IMR-90 (cell line): ENCODE data around the gene TTC39C.

Source experiments
- CEBPB ChIP-seq: IDR thresholded peaks from 2 replicates; pipeline ENCODE4 v1.6.1; 2012; ENCODE audit warnings: low read depth, low read length, improper control_type of control experiment
- CHD1 ChIP-seq: IDR thresholded peaks from 2 replicates; pipeline ENCODE4 v1.6.1; 2012; ENCODE audit warnings: low read depth, low read length, improper control_type of control experiment
- CTCF ChIP-seq: conservative IDR thresholded peaks from 2 replicates; pipeline ENCODE4 v1.5.1; 2012; ENCODE audit warnings: mild to moderate bottlenecking, low read depth, low read length, improper control_type of control experiment
- ELK1 ChIP-seq: fragments of 150-350 bp; IDR thresholded peaks from 2 replicates; pipeline ENCODE4 v1.6.1; 2016; ENCODE audit warnings: low read depth, mild to moderate bottlenecking, low read length, moderate library complexity, borderline replicate concordance
- FOS ChIP-seq: fragments of 150-350 bp; IDR thresholded peaks from 2 replicates; pipeline ENCODE4 v1.6.1; 2016; ENCODE audit warnings: low read depth, low read length
- MXI1 ChIP-seq: IDR thresholded peaks from 2 replicates; pipeline ENCODE4 v1.6.1; 2012; ENCODE audit warnings: low read depth, mild to moderate bottlenecking, low read length, moderate library complexity, borderline replicate concordance
- NFE2L2 ChIP-seq: fragments of 150-350 bp; IDR thresholded peaks from 2 replicates; pipeline ENCODE4 v1.6.1; 2016; ENCODE audit warnings: low read depth, mild to moderate bottlenecking, low read length
- POLR2A ChIP-seq: IDR thresholded peaks from 2 replicates; pipeline ENCODE4 v1.6.1; 2012; ENCODE audit warnings: mild to moderate bottlenecking, low read depth, low read length
- RAD21 ChIP-seq: IDR thresholded peaks from 2 replicates; pipeline ENCODE4 v1.6.1; 2012; ENCODE audit warnings: low read length, improper control_type of control experiment
- RCOR1 ChIP-seq: IDR thresholded peaks from 2 replicates; pipeline ENCODE4 v1.6.1; 2012; ENCODE audit warnings: mild to moderate bottlenecking, low read length, improper control_type of control experiment; ENCODE audit not compliant: insufficient replicate concordance
- RFX5 ChIP-seq: IDR thresholded peaks from 2 replicates; pipeline ENCODE4 v1.8.0; 2012; ENCODE audit warnings: low read depth, mild to moderate bottlenecking, low read length, moderate library complexity
- TF ChIP-seq, protein P1 (sequence below): fragments of 150-350 bp; IDR thresholded peaks from 2 replicates; pipeline ENCODE4 v1.6.1; 2017; ENCODE audit warnings: mild to moderate bottlenecking, antibody characterized with exemption, low read length, low read depth

- TF ChIP-seq CEBPB, result no peak
- TF ChIP-seq CTCF, result no peak
- no peak for TF ChIP-seq RFX5
- no peak for TF ChIP-seq CHD1
- TF ChIP-seq POLR2A, result no peak
- no peak for TF ChIP-seq RCOR1
- TF ChIP-seq RAD21, result no peak
- TF ChIP-seq NFE2L2, result no peak
- no peak for TF ChIP-seq ELK1
- TF ChIP-seq, protein P1, sequence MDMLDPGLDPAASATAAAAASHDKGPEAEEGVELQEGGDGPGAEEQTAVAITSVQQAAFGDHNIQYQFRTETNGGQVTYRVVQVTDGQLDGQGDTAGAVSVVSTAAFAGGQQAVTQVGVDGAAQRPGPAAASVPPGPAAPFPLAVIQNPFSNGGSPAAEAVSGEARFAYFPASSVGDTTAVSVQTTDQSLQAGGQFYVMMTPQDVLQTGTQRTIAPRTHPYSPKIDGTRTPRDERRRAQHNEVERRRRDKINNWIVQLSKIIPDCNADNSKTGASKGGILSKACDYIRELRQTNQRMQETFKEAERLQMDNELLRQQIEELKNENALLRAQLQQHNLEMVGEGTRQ, result no peak
- no peak for TF ChIP-seq MXI1
- TF ChIP-seq FOS, result no peak
Observed at GRCh38 chr18:24086082-24086481, 71.5 kb downstream of the TTC39C start.
